HG02623 (cell line): Measurements from ENCODE around the gene FBXL15.
"Not testable (repeated sequence)": the region's sequence is repeated elsewhere in the genome, so short reads cannot be mapped to it uniquely, and the experiment has no call there.

Experiments
- ATAC-seq: cut with Tn5 transposase; IDR thresholded peaks from one replicate; pipeline ENCODE4 v1.9.1; 2021; ENCODE audit warnings: moderate library complexity; ENCODE audit not compliant: unreplicated experiment

Gene FBXL15

DNA sequence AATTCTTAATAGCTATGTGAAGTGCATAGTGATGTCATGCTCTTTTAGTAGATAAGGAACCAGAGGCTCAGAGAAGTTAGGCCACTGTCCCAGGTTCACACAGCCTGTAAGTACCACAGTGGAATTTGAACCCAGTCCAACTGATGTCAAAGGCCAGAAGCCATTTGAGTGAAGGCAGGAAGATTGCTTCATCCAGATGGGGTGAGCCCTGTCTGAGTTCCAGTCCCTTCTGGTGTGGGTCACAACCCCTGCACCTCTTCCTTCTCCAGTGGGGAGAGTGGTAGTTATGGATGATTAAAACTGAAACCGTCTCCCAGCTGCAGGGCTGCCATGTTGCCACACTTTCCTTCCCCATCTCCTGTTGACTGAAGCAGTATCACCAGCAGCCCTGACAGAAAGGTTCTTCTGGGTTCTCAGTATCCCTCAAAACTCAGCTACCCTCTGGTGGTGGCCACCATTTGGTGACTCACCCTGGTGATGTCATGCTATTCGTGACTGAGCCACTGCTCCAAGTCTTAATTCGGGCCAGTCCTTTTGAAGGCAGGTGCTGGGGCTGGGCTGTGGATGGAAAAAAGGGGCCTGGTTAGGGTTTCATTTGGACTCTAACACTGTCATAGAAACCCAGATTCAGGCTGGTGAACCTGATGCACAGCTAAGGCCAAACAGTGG lies 32.2 kb downstream of the FBXL15 start:
- no peak for ATAC-seq

DNA sequence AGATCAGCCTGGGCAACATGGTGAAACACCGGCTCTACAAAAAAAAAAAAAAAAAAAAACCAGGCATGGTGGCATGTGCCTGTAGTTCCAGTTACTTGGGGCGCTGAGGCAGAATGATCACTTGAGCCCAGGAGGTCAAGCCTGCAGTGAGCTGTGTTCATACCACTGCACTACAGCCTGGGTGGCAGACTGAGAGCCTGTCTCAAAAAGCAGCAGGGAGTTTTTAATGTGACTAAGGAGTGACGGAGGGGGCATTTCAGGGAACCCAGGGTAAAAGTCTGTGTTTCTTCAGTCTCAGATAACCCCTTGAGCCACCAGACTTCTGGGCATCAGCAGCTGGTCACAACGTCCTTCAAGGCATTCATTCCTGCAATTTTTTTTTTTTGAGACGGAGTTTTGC lies 32.9 kb downstream of the FBXL15 start:
- ATAC-seq: no peak

DNA sequence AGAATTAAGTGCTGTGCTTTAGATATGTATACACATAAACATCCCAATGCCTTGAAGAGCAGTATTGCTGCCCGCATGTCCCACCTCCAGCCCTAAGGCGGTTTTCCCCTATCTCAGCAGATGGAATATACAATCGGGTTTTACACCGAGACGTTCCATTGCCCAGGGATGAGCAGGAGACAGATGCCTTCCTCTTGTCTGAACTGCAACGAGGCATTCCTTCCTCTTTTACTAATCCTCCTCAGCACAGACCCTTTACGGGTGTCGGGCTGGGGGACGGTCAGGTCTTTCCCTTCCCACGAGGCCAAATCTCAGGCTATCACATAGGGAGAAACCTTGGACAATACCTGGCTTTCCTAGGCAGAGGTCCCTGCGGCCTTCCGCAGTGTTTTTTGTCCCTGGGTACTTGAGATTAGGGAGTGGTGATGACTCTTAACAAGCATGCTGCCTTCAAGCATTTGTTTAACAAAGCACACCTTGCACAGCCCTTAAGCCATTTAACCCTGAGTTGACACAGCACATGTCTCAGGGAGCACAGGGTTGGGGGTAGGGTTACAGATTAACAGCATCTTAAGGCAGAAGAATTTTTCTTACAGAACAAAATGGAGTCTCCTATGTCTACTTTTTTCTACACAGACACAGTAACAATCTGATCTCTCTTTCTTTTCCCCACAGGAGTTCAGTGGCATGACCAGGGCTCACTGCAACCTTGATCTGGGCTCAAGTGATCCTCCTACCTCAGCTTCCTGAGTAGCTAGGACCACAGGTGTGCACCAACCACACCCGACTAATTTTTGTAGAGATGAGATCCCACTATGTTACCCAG lies 34.2 kb downstream of the FBXL15 start:
- ATAC-seq: not testable (repeated sequence)

DNA sequence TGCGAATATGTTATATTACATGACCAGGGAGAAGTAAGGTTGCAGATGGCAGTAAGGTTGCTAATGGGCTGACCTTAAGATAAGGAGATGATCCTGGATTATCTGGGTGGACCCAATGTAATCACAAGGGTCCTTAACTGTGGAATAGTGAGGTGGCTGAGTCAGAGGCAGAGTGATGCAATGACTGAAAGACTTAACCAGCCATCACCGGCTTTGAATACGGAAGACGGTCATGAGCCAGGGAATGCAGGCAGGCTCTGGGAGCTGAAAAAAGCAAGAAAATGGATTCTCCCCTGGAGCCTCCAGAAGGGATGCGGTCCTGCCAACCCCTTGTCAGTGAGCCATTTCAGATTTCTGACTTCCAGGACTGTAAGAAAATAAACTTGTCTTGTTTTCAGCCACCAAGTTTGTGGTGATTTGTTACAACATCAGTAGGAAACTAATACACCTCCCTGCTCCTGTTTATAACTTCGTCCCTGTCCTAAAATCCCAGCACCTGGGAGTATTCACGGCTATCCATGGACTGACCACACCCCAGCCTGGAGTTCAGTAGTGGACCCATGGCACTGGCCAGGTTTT lies 35.3 kb downstream of the FBXL15 start:
- ATAC-seq: no peak

DNA sequence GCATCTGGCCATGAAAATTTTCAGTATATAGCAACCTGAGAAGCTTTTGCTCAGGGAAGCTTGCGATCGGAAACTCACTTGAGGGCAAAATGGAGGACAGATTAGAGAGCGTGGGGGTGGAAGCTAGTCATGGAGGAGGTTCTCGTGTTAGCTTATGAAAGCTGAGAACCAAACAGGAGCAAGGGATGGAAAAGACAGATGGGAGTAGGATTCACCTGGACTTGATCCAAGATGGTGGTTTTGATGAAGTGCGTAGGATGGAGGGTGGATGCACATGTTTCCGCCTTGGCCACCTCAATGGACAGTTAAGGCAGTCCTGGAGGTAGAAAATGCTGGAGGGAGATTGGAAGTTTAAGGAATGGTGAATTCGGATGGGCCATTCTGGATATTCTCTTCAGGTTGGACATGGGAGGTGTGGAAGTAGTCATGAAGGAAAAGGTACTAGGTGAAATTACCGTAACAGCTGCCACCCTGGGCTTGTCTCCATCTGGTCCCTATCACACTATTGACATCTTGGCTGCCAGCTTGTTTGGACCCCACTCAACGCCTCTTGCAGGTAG lies 37.0 kb downstream of the FBXL15 start:
- ATAC-seq: no peak

DNA sequence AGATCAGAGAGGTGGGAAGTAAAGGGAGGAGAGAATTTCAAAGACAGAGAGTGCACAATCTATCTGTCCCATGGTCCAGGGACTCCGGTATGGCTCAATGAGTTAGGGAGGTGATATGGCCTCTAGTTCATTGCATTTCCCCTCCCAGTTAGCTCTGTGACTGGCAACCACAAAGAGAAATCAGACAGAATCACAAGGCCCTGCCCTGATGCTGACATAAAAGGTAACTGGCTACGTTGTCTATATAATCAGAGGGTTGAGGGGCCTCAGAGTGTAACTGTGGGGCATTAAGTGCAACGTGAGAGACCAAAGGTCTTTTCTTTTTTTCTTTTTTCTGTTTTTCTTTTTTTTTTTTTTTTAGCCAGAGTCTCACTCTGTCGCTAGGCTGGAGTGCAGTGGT lies 38.0 kb downstream of the FBXL15 start:
- ATAC-seq: no peak

DNA sequence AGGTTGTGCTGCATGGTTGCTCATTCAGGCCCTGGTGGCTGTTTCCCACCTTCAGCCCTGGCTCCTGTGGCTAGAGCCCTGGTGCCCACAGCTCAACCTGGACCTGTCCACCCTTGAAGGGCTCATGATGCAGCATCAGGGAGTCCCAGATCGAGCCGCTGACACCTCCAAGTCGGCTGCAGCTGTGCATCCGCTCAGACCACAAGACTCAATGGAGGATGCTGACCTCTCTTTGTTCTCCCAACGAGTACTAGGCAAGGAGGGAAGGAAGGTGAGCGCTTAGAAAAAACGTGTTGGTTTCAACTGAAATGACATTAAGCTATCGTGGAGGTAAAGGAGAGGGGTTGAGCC lies 40.2 kb downstream of the FBXL15 start:
- ATAC-seq: no peak

DNA sequence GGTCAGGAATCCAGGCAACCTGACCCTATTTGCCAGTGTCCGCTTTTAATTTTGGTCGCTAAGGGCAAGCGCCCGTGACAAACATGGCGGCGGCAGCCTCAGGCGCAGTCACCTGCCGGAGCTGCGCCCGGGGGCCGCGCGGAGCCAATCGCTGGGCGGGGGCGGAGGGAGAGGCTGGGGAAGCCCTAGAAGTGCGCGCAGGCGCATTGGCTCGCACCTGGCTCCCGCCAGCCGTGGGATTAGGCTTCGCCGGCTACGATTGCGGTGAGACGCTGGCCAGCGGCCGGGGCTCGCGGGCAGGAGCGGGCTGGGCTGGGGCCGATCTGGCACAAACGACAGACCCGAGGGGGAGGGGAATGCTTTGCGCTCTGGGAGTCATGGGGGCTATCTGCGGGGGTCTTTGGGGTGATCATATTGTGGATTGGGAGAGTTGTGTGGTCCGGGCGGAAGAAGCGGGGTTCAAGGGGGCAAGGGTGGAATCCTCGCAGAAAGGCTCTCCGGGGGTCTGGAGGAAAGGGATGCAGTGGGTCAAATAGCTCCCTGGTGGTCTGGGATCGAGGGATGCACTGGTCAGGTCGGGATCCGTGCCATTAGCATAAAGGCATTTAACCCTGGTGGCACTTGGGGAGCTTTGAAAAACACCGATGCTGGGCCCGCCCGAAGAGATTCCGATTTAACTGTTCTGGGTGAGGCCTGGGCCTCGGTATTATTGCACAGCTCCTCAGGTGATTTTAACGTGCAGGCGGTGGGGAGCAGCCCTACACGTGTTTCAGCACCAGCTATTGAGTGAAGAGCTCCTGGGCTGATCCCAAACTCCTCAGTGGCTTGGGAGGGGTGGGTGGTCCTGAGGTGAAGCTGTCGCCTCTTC lies 40.8 kb downstream of the FBXL15 start:
- ATAC-seq: no peak

DNA sequence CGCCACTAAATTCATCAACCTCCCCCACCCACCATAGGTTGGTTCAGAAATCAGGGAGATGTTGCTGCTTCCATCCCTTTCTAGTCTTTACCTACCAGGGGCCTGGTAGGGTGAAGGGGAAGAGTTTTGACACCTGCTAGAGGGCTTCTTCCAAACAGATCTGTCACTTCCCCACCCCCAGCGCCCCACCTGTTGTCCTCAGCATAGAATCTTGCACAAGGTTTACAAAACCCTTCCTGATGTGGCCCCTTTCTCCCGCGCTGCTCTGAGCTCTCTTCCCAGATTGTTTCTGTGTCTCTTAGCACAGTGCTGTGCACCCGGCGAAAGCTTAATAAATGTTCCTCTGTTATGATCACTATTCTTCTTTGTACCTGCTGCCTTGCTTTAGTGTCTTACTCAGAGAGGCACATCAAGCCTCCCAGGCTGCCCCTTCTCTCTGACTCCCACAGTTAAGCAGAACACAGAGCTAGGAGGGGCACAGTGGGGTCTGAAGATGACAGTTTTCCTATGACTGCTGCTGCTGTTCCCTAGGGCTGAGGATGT lies 41.9 kb downstream of the FBXL15 start:
- no peak for ATAC-seq

DNA sequence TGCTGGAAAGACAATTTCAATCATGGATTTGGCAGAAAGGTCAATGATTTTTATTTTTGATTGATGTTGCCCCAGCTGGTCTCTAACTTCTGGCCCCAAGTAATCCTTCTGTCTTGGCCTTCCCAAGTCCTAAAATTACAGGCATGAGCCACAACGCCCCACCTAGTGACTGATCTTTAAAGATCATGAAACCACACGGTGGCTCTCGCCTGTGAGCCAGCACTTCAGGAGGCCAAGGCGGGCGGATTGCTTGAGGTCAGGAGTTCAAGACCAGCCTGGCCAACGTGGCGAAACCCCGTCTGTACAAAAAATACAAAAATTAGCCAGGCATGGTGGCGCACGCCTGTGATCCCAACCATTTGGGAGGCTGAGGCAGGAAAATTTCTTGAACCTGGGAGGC lies 43.3 kb downstream of the FBXL15 start:
- ATAC-seq: no peak

DNA sequence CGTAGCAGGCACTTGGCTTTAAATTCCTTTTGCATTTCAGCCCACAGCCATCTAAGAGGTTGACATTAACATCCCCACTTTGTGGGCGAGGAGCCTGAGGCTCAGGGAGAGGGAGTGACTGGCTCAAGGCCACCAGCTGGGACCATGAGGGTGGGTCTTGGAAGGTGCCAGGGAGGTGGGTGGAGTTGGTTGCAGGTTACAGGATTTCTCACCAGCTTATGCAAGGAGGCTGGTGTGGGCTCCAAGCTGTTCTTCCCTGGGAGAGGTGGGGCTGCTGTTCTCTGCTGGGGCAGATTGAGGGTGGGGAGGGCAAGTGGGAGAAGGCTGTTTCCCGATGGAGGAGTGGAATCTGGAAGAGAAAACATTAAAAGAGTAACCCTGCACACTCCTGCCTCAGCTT lies 44.8 kb downstream of the FBXL15 start:
- no peak for ATAC-seq

DNA sequence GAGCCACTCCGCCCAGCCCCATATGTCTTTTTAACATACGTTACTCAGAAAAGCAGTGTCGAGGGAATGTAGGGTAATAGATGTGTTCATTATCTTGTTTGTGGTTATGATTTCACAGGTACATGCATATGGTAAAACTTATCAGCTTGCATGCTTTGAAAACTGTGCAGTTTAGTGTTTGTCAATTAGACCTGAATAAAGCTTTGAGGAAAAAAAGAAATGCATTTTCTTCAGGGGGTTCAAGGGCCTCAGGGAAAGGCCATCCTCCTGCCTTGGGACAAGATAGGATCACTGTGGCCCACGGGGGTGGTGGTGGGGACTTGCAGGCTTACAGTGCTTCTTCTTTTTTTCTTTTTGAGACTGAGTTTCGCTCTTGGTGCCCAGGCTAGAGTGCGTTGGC lies 46.7 kb downstream of the FBXL15 start:
- no peak for ATAC-seq

DNA sequence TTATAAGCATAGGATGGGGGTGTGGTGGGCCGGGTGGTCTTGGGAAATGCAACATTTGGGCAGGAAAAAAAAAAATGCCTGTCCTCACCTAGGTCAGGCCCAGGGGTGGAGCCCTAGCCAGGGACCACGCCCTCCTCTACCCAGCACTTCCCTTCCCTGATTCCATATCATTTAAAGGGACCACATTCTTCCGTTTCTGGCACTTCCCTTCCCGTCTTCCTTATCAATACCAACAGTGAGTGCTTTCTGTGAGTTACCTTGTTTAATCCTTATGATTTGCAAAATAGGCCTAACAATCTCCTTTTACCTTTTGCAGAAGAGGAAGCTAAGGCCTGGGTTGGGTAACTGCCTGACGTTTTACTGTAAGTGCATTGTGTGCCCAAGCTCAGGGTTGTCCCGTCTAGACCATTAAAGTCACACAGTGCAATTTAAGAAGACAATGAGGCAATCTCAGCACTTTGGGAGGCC lies 47.4 kb downstream of the FBXL15 start:
- no peak for ATAC-seq

DNA sequence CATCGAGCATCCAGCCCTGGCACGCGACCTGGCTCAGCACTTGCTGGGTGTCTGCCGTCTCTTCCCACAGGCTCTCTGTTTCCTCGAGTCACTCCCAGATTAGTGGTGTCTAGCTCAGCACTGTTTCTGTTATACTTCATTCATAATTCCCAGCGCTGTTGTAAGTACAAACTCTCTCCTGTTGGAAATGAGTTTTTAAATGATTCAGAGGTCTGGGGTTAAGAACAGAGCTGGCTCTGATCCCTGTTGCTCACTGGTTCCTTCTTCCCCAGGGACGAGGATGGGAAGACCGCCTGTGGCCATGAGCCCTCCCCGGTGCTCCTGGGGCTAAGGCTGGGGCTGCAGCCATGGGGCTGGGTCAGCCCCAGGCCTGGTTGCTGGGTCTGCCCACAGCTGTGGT lies 48.0 kb downstream of the FBXL15 start:
- ATAC-seq: no peak

DNA sequence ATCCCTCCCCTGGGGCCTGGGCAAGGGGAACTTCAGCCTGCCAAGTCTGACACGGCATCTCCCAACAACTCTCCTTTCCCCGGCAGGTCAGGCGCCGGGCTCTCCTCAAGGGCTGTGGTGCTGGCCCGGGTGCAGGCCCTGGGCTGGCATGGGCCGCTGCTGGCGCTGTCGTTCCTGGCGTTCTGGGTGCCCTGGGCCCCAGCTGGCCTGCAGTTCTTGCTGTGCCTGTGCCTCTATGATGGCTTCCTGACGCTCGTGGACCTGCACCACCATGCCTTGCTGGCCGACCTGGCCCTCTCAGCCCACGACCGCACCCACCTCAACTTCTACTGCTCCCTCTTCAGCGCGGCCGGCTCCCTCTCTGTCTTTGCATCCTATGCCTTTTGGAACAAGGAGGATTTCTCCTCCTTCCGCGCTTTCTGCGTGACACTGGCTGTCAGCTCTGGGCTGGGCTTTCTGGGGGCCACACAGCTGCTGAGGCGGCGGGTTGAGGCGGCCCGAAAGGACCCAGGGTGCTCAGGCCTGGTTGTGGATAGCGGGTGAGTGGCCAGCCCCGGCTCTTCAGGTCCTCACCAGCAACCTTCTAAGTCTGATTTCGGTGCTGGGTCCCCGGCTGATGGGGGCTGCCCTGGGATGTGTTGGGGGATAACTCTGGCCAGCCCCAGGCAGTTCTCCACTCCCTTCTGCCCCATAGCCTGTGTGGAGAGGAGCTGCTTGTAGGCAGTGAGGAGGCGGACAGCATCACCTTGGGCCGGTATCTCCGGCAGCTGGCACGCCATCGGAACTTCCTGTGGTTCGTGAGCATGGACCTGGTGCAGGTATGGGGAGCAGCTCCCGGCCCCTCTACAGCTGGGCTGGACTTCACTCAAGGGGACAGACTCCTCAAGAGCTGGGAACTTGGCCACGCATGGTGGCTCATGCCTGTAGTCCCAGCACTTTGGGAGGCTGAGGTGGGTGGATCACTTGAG lies 50.2 kb downstream of the FBXL15 start:
- no peak for ATAC-seq
